Mesenteric fat pad (tissue), 1 donor: ENCODE data around the gene ZNF285. TPM values are rescaled to one million over a fixed set of nuclear protein-coding genes. Genes with fewer than 3 reads are reported as not detected.
A peak's percentile ranks its signal among the peaks of the same experiment; 100 is the strongest.
"Not testable (repeated sequence)": the region's sequence is repeated elsewhere in the genome, so short reads cannot be mapped to it uniquely, and the experiment has no call there.

Experiments
- DNase-seq: peaks from one replicate; pipeline ENCODE4 v3.0.0-alpha.2; 2020; ENCODE audit warnings: low spot score
- long read RNA-seq: library from polyadenylated mRNA; unstranded; transcript quantifications from one replicate; pipeline ENCODE4 v2.0.0, GENCODE V29; 2020
- total RNA-seq: library from RNA; stranded (reverse); fragmentation: NEBNext Ultra II Directional; extraction: Animal tissue kit (Norgen Biotek cat#: 25700); gene quantifications from one replicate; pipeline ENCODE4 v1.2.1, GENCODE V29; 2021
- donor health status: DM: yes; HTN: yes; CAD: no.

Gene ZNF285
- 0.93 TPM for total RNA-seq
- long read RNA-seq, full-length matches to known transcripts: 3 of 4 reads
- long read RNA-seq, partial matches to known transcripts: 0 of 4 reads
- long read RNA-seq, other reads (novel, unspliced or antisense): 1 of 4 reads

GRCh38 chr19:44401139-44402115, at the start of gene ZNF285:
ZNF285 (minus strand) TSS chr19:44401608; CDS start chr19:44397213, 4,395 bp downstream.
- peak; percentile 94 for DNase-seq

DNA sequence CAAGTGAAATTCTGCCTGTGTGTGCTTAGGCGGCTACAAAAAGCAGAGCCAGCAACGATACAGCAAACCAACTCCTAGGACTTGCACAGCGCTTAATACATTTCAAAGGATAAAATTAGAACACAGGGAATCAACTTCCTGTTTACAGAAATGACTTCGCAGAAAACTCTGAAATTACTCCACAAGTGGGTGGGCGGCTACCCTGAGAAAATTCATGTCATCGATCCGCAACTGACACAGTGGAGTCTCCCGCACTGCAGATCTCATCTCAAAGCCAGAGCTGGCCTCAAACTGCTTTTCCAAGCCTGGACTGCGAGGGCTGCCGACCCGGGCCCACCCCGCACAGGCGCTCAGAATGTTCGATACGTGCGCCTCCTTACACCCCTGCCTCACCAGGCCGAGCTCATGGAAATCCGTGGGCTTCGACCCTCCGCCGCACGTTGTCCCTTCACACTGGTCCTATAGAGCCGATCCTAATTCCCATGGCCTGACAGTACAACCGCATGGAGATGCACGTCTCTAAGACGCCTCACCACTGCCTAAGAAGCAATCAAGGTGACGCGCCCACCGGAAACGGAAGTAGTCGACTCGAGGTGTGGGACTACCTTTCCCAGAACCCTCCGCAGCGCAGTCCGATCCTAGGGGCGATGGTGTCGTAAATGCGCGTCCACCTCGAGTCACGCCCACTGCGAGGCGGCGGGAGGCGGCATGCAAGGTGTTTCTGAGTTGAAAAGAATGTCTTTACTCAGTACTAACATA, 46.7 kb upstream of the ZNF285 start, which contains the start of gene ZNF229:
Gene ZNF229 (minus strand): TSS at position 557 of the 759 bp plus-strand sequence. CDS start 5,625 bp downstream, outside the sequence.
- no peak for DNase-seq

GRCh38 chr19:44438441-44438840, 37.0 kb upstream of the ZNF285 start:
- no peak for DNase-seq

GRCh38 chr19:44435441-44435840, 34.0 kb upstream of the ZNF285 start:
- no peak for DNase-seq

- DNase-seq: no peak
Observed at GRCh38 chr19:44430956-44431355, 29.5 kb upstream of the ZNF285 start.

GRCh38 chr19:44415553-44415952, 14.1 kb upstream of the ZNF285 start:
- DNase-seq: not testable (repeated sequence)

- not testable (repeated sequence) for DNase-seq
Observed at GRCh38 chr19:44389268-44389667, 12.1 kb downstream of the ZNF285 start.

DNA sequence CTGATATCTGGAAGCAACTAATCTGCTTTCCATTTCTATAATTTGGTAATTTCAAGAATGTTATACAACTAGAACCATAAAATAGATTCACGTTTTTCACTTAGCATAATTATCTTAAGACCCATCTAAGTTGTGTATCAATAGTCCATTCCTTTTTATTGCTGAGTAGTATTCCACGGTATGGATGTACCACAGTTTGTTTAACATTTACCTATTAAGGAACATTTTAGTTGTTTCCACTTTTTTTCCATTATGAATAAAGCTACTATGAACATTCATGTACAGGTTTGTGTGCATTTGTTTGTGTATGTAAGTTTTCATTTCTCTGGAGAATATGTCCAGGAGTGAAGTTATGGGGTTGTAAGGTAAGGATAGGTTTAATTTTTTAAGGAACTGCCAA, 26.6 kb downstream of the ZNF285 start:
- no peak for DNase-seq

DNA sequence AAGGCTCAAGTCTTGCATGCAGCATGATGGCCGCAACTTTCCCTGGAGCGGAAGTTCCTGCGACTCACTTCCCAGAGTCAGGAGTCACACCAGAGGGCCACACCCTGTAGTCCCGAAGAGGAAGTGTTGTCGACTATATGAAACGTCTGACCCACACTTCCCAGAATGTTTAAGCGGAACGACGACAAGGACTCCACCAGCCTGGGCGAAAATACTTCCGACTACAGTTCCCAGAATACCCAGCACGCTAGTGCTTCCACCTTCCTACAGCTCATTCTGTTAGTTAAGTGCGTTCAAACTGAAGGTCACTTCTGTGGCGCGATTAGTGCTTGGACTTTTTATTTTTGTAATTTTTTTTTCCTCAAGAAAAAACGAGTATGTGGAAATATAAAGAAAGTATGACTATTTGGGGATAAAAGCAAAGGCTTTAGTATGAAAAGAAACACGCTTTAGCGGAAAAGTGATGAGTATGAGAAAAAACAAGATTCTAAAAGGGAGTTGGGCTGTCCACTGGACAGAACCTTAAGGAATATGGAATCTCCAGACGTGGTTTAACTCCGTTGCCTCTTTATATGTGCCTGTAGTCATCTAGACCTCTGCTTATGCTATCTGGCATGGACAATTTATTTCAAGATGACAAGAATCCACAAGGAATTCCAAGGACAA, 29.5 kb downstream of the ZNF285 start:
- no peak for DNase-seq

DNA sequence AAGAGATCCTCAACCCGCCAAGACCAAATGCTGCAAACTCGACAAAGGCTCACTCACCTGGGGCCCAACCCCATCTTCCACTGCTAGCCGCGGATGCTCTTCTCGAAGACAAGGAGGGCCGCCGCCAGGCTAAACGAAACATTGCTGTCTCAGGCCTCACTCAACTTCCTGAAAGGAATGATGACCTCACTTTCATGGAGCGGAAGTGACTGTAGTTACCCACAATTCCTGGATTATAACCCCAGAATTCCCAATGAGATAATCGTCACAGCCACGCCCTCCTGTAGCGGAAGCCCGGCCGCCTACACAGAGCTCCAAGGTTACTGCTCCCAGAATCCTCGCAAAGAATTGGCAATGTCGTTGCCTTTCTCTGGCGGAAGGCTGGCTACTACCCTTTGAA, 34.4 kb downstream of the ZNF285 start:
- no peak for DNase-seq

DNA sequence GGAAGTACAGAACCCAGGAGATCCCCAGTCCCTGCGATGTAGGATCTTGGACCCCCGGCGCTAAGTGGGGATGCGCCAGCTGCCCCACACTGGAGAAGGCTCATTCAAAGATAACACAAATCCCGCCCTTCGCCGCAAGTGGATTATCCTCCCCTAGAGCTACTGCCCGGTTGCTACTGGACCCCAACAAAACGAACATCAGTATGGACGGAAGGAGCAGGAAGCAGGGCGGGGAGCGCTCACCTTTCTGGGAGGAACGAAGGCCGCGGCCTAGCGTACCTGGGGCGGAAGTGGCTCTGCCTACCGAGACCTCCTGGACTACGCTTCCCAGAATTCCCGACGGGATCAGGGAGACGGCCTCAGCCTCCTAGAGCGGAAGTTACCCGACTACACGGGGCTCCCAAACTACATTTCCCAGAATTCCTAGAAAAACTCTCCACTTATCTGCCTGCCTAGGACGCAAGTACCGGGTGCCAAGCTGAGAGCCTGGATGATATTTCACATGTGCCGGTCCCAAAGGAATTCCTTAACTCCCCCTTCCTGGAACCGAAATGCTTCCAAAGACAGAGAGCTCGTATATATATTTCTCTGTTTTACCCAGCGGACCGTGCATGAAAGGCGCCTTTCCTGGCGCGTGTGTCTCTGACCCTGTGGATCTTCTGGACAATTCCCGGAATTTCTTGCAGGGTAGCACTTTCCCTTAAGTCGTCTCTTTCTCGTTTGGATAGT, 44.9 kb downstream of the ZNF285 start, which contains the start of gene ZNF112:
Gene ZNF112 (minus strand): TSS at position 298 of the 729 bp plus-strand sequence. CDS start 16,141 bp downstream, outside the sequence.
- DNase-seq: no peak

DNA sequence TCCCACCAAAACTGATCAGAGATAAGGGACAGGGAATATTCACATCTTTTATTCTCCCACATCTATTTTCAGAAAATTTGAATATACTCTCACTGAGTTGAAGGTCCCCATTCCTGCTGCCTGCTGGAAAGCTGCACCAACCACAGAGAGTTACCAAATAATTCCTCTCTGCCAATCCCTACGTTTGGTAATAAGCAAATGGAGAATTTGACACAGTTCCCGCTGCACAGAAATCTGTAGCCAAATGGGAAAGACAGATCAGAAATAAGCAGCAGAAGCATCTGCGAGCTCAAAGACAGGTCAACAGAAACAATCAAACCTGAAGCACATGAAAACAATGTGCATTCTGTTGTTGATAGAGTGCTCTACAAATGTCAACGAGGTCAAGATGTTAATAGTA, 54.9 kb downstream of the ZNF285 start:
- no peak for DNase-seq

DNA sequence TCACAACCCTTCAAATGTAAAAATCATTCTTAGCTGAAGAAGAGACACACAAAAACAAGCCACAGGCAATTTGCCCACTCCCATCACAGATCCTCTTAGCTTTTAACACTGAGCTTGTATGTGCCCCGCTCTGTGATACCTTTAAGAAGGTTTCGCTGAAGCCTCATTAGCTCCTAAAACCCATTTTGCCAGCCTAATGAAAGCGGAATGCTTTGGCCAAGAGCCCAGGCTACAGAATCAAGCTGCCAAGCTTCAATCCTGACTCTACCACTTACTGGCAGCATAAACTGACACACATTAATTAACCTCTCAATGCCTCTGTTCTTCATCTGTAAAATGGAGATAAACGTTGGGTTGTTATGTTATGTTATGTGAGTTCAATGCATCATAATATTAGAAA, 55.4 kb downstream of the ZNF285 start:
- no peak for DNase-seq

- no peak for DNase-seq
Observed at GRCh38 chr19:44344255-44344654, 57.2 kb downstream of the ZNF285 start.

GRCh38 chr19:44341794-44342193, 59.6 kb downstream of the ZNF285 start:
- no peak for DNase-seq

- not testable (repeated sequence) for DNase-seq
Observed at GRCh38 chr19:44334639-44335038, 66.8 kb downstream of the ZNF285 start.
